ENCODE data around the gene IGF2R. TPM values are rescaled to one million over a fixed set of nuclear protein-coding genes. Genes with fewer than 3 reads are reported as not detected.
"Not testable (repeated sequence)": the region's sequence is repeated elsewhere in the genome, so short reads cannot be mapped to it uniquely, and the experiment has no call there.

The IGF2R gene
- total RNA-seq, 1 experiment from 2014 or later: 35.9 TPM

- H3K9me3 ChIP-seq: no peaks in the 10 kb centered on the region
- no peaks in the 10 kb centered on the region for H3K27me3 ChIP-seq
- no peak overlapping the region for H3K4me3 ChIP-seq
- no peak for DNase-seq
- no peaks in the 10 kb centered on the region for H3K36me3 ChIP-seq
Observed at GRCh38 chr6:160120087-160120486, 151.2 kb downstream of the IGF2R start.

DNA sequence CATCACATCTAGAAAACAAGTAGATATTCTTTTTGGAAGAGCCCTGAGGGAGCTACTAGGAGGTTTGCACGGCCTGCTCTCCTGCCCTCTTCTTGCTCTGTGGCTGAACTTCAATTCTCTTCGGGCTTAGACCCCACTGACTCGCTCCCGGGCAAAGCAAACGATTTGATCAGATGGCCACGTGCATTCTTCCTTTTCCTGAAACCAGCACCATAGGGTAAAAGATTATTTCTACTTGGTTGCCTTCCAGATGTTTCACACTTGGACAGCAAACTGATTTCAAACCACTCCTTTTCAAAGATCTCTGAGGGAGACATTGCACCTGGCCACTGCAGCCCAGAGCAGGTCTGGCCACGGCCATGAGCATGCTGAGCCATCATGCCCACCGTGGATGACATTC, 152.7 kb downstream of the IGF2R start, which contains the start of gene SLC22A1:
Gene SLC22A1 (plus strand): TSS at position 258 of the 400 bp plus-strand sequence. CDS start 121 bp downstream, at position 379.
- Histone ChIP-seq H3K4me3 (no peak within 1 kb of the TSS), H3K27me3 (no peaks in the 10 kb centered on the region), H3K36me3 (no peaks in the 10 kb centered on the region), H3K9me3 (no peaks in the 10 kb centered on the region)
- no peak for DNase-seq

GRCh38 chr6:160121981-160122380, 153.1 kb downstream of the IGF2R start:
- DNase-seq: no peak
- Histone ChIP-seq H3K4me3 (no peak overlapping the region), H3K36me3 (no peaks in the 10 kb centered on the region), H3K9me3 (no peaks in the 10 kb centered on the region), H3K27me3 (no peaks in the 10 kb centered on the region)

DNA sequence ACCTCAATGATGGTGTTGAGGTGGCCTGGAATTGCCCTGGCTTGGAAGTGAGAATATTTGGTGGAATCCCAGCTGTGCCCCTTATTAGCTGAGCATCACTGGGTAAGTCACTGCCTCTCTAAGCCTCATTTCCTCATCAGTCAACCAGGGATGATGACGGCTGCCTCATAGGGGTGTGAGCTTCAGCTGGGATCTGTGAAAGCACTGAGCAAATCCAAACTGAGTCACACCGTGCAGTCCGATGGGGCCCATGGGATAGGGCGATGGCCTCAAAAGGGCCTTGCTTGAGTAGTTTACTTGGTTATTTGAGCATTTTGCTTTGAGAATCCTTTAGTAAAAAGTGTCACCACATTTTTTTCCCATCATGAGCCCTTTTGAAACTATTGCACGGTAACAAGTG, 153.9 kb downstream of the IGF2R start:
- Histone ChIP-seq H3K4me3 (no peak overlapping the region), H3K9me3 (no peaks in the 10 kb centered on the region), H3K36me3 (no peaks in the 10 kb centered on the region), H3K27me3 (no peaks in the 10 kb centered on the region)
- no peak for DNase-seq

- Histone ChIP-seq H3K9me3 (no peaks in the 10 kb centered on the region), H3K4me3 (no peak overlapping the region), H3K36me3 (no peaks in the 10 kb centered on the region), H3K27me3 (no peaks in the 10 kb centered on the region)
- no peak for DNase-seq
Observed at GRCh38 chr6:160124007-160124406, 155.1 kb downstream of the IGF2R start.

DNA sequence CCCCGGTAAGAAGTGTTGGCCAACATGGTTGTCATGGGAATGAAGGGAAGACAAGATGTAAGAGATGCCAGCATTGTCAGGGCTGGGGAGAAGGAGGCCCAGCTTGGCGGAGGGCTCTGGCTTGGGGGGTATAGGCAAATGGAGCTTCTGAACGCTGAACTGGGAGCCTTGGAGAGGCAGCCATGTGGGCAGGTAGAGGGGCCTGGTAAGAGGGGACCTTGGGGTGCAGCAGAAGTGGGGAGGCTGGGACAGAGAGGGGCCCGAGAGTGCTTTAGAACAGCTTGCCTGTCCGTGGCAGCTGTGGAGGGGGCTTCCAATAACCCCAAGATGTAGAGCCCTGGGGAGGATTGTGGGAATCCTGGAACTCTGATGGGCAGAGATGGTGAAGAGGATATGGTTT, 155.7 kb downstream of the IGF2R start:
- DNase-seq: no peak
- no peaks in the 10 kb centered on the region for H3K9me3 ChIP-seq
- H3K4me3 ChIP-seq: no peak overlapping the region
- no peaks in the 10 kb centered on the region for H3K36me3 ChIP-seq
- no peaks in the 10 kb centered on the region for H3K27me3 ChIP-seq

- H3K27me3 ChIP-seq, H3K36me3 ChIP-seq, H3K9me3 ChIP-seq, DNase-seq, H3K4me3 ChIP-seq: not testable (repeated sequence)
Observed at GRCh38 chr6:160125105-160125504, 156.2 kb downstream of the IGF2R start.

DNA sequence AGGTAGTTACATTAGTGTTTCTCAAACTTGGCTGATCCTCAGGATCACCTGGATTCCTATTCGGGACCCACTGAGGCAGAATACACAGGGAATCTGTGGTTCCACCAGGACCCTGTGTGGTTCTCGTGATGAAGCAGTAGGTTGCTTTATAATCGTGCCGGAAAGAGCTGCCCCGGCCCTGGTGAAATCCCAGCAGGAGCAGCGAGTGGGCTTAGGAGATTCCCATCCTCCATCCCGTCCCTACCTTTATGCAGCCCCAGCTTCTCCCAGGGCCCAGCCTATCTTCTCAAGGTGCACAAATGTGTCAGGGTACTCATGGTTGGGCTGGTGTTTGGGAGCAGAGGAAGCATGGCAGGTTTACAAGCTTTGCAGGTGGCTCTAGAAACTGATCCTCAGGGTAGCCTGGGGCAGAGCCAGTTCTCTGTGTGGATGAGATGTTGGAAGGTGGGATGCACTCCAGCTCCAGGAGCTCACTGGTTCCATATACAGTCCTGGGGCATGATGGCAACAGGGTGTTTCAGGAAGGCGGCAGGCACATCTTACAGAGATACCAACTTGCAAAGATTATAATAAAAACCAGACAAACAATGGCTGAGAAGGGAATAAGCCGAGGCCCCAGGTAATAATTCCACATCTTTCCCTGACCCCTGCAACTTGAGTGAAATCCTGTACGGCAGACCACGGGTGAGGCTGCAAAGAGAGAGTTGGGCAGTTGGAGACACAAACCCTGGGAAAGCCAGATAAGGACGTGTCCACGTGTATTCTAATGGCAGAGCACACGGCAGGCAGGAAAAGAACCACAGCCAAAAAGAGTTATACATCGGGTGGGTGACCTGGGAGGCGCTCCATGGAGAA, 158.6 kb downstream of the IGF2R start:
- Histone ChIP-seq H3K4me3 (no peak overlapping the region), H3K9me3 (no peaks in the 10 kb centered on the region), H3K36me3 (no peaks in the 10 kb centered on the region), H3K27me3 (no peaks in the 10 kb centered on the region)
- no peak for DNase-seq

GRCh38 chr6:160128125-160128683, 159.3 kb downstream of the IGF2R start:
- Histone ChIP-seq H3K27me3 (no peaks in the 10 kb centered on the region), H3K36me3 (no peaks in the 10 kb centered on the region), H3K4me3 (no peak overlapping the region), H3K9me3 (no peaks in the 10 kb centered on the region)
- no peak for DNase-seq

- DNase-seq: no peak
- no peaks in the 10 kb centered on the region for H3K9me3 ChIP-seq
- H3K27me3 ChIP-seq: no peaks in the 10 kb centered on the region
- H3K36me3 ChIP-seq: no peaks in the 10 kb centered on the region
- H3K4me3 ChIP-seq: no peak overlapping the region
Observed at GRCh38 chr6:160128879-160129516, 160.1 kb downstream of the IGF2R start.

- no peak for DNase-seq
- Histone ChIP-seq H3K36me3 (no peaks in the 10 kb centered on the region), H3K9me3 (no peaks in the 10 kb centered on the region), H3K27me3 (no peaks in the 10 kb centered on the region), H3K4me3 (no peak overlapping the region)
Observed at GRCh38 chr6:160129881-160130615, 161.2 kb downstream of the IGF2R start.

GRCh38 chr6:160130729-160131484, 162.0 kb downstream of the IGF2R start:
- no peaks in the 10 kb centered on the region for H3K27me3 ChIP-seq
- no peaks in the 10 kb centered on the region for H3K36me3 ChIP-seq
- no peak for DNase-seq
- H3K4me3 ChIP-seq: no peak overlapping the region
- H3K9me3 ChIP-seq: no peaks in the 10 kb centered on the region

GRCh38 chr6:160131636-160132296, 162.9 kb downstream of the IGF2R start:
- no peak for DNase-seq
- Histone ChIP-seq H3K9me3 (no peaks in the 10 kb centered on the region), H3K4me3 (no peak overlapping the region), H3K36me3 (no peaks in the 10 kb centered on the region), H3K27me3 (no peaks in the 10 kb centered on the region)

DNA sequence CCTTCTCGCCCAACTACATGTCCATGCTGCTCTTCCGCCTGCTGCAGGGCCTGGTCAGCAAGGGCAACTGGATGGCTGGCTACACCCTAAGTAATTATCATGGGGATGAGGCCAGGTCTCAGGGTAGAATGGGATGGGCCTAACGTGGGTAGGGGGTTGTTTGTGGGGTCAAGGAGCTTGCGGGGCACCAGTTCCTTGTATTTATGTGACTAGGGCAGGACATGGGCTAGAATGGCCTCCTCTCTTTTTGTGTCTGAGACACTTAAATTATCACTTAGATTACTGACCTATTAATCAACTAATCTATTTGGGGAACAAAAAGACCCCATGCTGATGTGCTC, 163.4 kb downstream of the IGF2R start:
- Histone ChIP-seq H3K36me3 (no peaks in the 10 kb centered on the region), H3K4me3 (no peak overlapping the region), H3K9me3 (no peaks in the 10 kb centered on the region), H3K27me3 (no peaks in the 10 kb centered on the region)
- no peak for DNase-seq

GRCh38 chr6:160132776-160133338, 164.0 kb downstream of the IGF2R start:
- Histone ChIP-seq H3K27me3 (no peaks in the 10 kb centered on the region), H3K9me3 (no peaks in the 10 kb centered on the region), H3K36me3 (no peaks in the 10 kb centered on the region), H3K4me3 (no peak overlapping the region)
- DNase-seq: no peak
